IMR-90 (cell line): ENCODE data around the gene LTB4R2.

ENCODE experiments used
- CEBPB ChIP-seq: IDR thresholded peaks from 2 replicates; pipeline ENCODE4 v1.6.1; 2012; ENCODE audit warnings: low read depth, low read length, improper control_type of control experiment
- CTCF ChIP-seq: conservative IDR thresholded peaks from 2 replicates; pipeline ENCODE4 v1.5.1; 2012; ENCODE audit warnings: mild to moderate bottlenecking, low read depth, low read length, improper control_type of control experiment
- FOS ChIP-seq: fragments of 150-350 bp; IDR thresholded peaks from 2 replicates; pipeline ENCODE4 v1.6.1; 2016; ENCODE audit warnings: low read depth, low read length
- POLR2A ChIP-seq: IDR thresholded peaks from 2 replicates; pipeline ENCODE4 v1.6.1; 2012; ENCODE audit warnings: mild to moderate bottlenecking, low read depth, low read length
- SMC3 ChIP-seq: fragments of 150-350 bp; IDR thresholded peaks from 2 replicates; pipeline ENCODE4 v1.6.1; 2016; ENCODE audit warnings: low read depth, mild to moderate bottlenecking, antibody characterized with exemption, low read length, moderate library complexity
- USF2 ChIP-seq: fragments of 150-350 bp; IDR thresholded peaks from 2 replicates; pipeline ENCODE4 v1.6.1; 2017; ENCODE audit warnings: mild to moderate bottlenecking, antibody characterized with exemption, low read length, low read depth

GRCh38 chr14:24273422-24273998, 36.4 kb upstream of the LTB4R2 start:
- no peak for TF ChIP-seq CTCF
- no peak for TF ChIP-seq POLR2A
- TF ChIP-seq USF2, result no peak
- no peak for TF ChIP-seq CEBPB
- no peak for TF ChIP-seq SMC3
- TF ChIP-seq FOS, result no peak
